ENCODE data around the gene BIRC5.

The BIRC5 gene

GRCh38 chr17:78240839-78241238, 26.8 kb downstream of the BIRC5 start:
- no peak for DNase-seq (ENCODE audit: low read depth)
- TF ChIP-seq, protein P1, sequence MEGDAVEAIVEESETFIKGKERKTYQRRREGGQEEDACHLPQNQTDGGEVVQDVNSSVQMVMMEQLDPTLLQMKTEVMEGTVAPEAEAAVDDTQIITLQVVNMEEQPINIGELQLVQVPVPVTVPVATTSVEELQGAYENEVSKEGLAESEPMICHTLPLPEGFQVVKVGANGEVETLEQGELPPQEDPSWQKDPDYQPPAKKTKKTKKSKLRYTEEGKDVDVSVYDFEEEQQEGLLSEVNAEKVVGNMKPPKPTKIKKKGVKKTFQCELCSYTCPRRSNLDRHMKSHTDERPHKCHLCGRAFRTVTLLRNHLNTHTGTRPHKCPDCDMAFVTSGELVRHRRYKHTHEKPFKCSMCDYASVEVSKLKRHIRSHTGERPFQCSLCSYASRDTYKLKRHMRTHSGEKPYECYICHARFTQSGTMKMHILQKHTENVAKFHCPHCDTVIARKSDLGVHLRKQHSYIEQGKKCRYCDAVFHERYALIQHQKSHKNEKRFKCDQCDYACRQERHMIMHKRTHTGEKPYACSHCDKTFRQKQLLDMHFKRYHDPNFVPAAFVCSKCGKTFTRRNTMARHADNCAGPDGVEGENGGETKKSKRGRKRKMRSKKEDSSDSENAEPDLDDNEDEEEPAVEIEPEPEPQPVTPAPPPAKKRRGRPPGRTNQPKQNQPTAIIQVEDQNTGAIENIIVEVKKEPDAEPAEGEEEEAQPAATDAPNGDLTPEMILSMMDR (IDR thresholded peaks at IDR 0.05; ENCODE audit: low read depth, low read length, missing control alignments), result no peak
- H3K4me3 ChIP-seq (ENCODE audit: low read depth, low read length), result no peak overlapping the region

GRCh38 chr17:78241277-78242023, 27.4 kb downstream of the BIRC5 start:
- DNase-seq (ENCODE audit: low read depth), result no peak
- H3K4me3 ChIP-seq (ENCODE audit: low read depth, low read length), result no peak overlapping the region
- TF ChIP-seq, protein P1 (IDR thresholded peaks at IDR 0.05; ENCODE audit: low read depth, low read length, missing control alignments), result no peak

GRCh38 chr17:78242024-78242742, 28.1 kb downstream of the BIRC5 start:
- TF ChIP-seq, protein P1 (IDR thresholded peaks at IDR 0.05; ENCODE audit: low read depth, low read length, missing control alignments), result no peak
- no peak overlapping the region for H3K4me3 ChIP-seq (ENCODE audit: low read depth, low read length)
- no peak for DNase-seq (ENCODE audit: low read depth)

GRCh38 chr17:78247304-78247703, 33.3 kb downstream of the BIRC5 start:
- DNase-seq (ENCODE audit: low read depth), result no peak
- no peak overlapping the region for H3K4me3 ChIP-seq (ENCODE audit: low read depth, low read length)
- TF ChIP-seq, protein P1 (IDR thresholded peaks at IDR 0.05; ENCODE audit: low read depth, low read length, missing control alignments), result no peak

DNA sequence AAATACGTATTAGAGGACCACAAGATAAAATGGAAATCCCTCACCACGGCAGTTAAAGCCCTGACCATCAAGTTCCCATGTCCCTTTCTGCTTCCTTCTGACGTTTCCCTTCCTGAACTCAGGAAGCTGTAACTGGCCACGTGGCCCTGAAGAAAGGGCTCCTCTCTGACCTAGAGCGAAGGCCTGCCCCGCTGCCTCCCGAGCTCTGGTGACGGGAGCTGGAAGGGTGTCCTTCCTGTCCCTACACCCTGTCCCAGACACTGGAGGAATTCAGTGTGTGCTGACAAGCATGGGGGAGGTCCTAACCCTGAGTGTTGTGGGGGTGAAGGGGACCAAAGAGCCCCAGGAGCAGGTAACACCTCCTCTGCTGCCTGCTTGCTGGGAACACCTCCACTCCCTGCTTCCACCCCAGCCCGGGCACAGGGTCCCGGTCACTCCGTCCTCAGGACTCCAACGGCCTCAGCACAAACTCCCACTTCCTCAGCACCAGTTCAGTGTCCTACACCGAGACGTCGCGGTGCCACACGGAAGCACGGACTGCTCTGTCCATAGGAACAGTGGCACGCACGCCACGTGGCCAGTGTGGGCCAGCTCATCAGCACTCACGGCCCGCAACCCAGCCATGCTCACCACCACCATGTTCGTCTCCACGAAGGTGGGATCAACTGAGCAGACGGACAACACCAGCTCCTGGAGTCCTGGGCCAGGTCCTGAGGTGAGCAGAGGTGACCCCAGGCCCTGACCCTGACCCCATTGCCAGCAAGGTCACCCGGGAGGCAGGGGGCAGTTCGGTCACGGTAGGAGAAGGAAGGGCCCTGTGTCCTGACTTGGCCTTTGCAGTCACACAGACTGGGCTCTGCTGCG, 34.2 kb downstream of the BIRC5 start:
- TF ChIP-seq, protein P1 (IDR thresholded peaks at IDR 0.05; ENCODE audit: low read depth, low read length, missing control alignments), result no peak
- H3K4me3 ChIP-seq (ENCODE audit: low read depth, low read length), result no peak overlapping the region
- DNase-seq (ENCODE audit: low read depth), result no peak

DNA sequence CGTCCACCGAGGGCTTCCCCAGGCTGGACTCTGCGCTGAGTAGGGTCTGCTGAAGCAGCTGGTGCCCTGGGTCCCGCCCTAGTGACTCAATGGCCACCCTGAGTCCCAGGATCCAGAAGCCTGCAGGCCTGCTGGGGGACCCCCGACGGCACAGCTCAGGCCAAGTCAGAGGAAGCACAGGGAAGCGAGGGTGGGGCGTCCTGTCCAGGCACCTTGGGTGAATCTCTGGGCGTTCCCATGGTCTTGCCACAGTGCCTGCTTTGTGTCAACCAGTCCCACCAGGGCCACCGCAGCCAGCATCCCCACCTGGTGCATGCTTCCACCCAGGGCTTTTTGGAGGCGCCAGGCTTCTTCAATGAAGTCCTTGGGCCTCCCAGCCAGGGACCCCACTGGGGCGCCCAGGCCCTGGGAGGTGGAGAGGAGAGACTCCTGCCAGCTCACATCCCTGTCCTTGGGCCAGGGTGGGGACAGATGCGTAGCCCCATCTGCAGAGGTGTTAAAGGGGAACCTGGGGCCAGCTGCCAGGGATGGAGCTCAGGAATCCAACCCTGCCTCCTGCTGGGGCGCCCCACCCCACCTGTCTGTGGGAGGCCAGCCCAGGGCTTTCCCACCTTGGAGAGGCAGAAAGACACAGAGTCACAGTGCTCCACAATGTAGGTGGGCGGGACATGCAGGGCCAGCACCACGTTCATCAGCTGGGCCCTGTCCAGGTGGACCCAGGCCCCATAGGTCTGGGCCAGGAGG, 35.2 kb downstream of the BIRC5 start:
- no peak overlapping the region for H3K4me3 ChIP-seq (ENCODE audit: low read depth, low read length)
- TF ChIP-seq, protein P1 (IDR thresholded peaks at IDR 0.05; ENCODE audit: low read depth, low read length, missing control alignments), result no peak
- no peak for DNase-seq (ENCODE audit: low read depth)

All from GM12864 (cell line).